ENCODE data around the gene UCK1. TPM values are rescaled to one million over a fixed set of nuclear protein-coding genes. Genes with fewer than 3 reads are reported as not detected.
A peak's percentile ranks its signal among the peaks of the same experiment; 100 is the strongest.

Gene UCK1
- polyA plus RNA-seq, 3 donors = 15.9 to 19.9 (median 16.3) TPM

GRCh38 chr9:131490514-131490913 lies 40.5 kb downstream of the UCK1 start:
- DNase-seq = no peak
- intact Hi-C loops (cut with micrococcal nuclease) = no loop called here

GRCh38 chr9:131487621-131488031 lies 43.4 kb downstream of the UCK1 start:
- H3K79me2 ChIP-seq (ENCODE audit: insufficient read depth, low read length) = no peaks in the 10 kb centered on the region
- no peaks in the 10 kb centered on the region for H3K4me1 ChIP-seq (ENCODE audit: control insufficient read depth in 1 of 2, insufficient read depth in 2 of 2, low read length in 2 of 2)
- TF ChIP-seq CTCF (IDR thresholded peaks at IDR 0.05) = no peak
- H3K9me3 Mint-ChIP-seq = peaks cover 0 to 2% (median 0%) of the 10 kb centered on the region in 7 donors
- 83% methylated on average over 14 of the region's 14 CpGs for WGBS (ENCODE audit: insufficient coverage)
- H2AFZ ChIP-seq (ENCODE audit: insufficient read depth, low read depth, low read length, poor library complexity, severe bottlenecking) = no peak overlapping the region
- H3K9me3 ChIP-seq (replicated peaks in 1 of 2; ENCODE audit: control insufficient read depth in 1 of 2, insufficient read depth in 1 of 2, low read length in 2 of 2) = no peaks in the 10 kb centered on the region
- DNase-seq = no peak
- H3K4me3 Mint-ChIP-seq = no peak overlapping the region
- peak overlapping the region in 3 of 7 donors; percentile 21 to 44 (median 21) for H3K27ac Mint-ChIP-seq
- peaks cover 40% of the 10 kb centered on the region for H4K20me1 ChIP-seq (ENCODE audit: insufficient read depth, low read length)
- H3K27me3 Mint-ChIP-seq (ENCODE audit: low read depth in 3 of 3) = peaks cover 0 to 1% (median 0%) of the 10 kb centered on the region in 3 donors
- no peak overlapping the region for H3K27ac ChIP-seq (ENCODE audit: low read depth in 1 of 2, low read length in 2 of 2)
- peaks cover 98 to 100% of the 10 kb centered on the region in 2 donors for H3K36me3 ChIP-seq (replicated peaks in 1 of 2; ENCODE audit: control insufficient read depth in 1 of 2, insufficient read depth in 2 of 2, low read length in 2 of 2)
- H3K36me3 Mint-ChIP-seq = peaks cover 99 to 100% of the 10 kb centered on the region in 2 donors
- H3K4me1 Mint-ChIP-seq = no peaks in the 10 kb centered on the region
- intact Hi-C loops (cut with micrococcal nuclease) = no loop called here
- H3K4me2 ChIP-seq (replicated peaks; ENCODE audit: extremely low read depth, low read length, poor library complexity, severe bottlenecking) = no peak overlapping the region
- H3K27me3 ChIP-seq (ENCODE audit: control insufficient read depth in 2 of 2, insufficient read depth in 2 of 2, low read length in 2 of 2) = no peaks in the 10 kb centered on the region
- no peak overlapping the region for H3K4me3 ChIP-seq (replicated peaks in 1 of 3; ENCODE audit: low read depth in 2 of 3, low read length in 3 of 3)
- no peak overlapping the region for H3K9ac ChIP-seq (ENCODE audit: insufficient read depth, low read length, poor library complexity, severe bottlenecking)

More at GRCh38 chr9:131490514-131490913, 40.5 kb downstream of the UCK1 start:
- Mint-ChIP-seq H3K36me3 (peaks cover 99% of the 10 kb centered on the region in 2 donors), H3K27ac (peak overlapping the region in 2 of 7 donors; percentile 51 to 63), H3K4me3 (no peak overlapping the region), H3K27me3 (ENCODE audit: low read depth in 3 of 3) (peaks cover 0 to 3% (median 1%) of the 10 kb centered on the region in 3 donors), H3K4me1 (no peaks in the 10 kb centered on the region), H3K9me3 (peaks cover 0 to 2% (median 0%) of the 10 kb centered on the region in 7 donors)
- H3K9me3 ChIP-seq (replicated peaks in 1 of 2; ENCODE audit: control insufficient read depth in 1 of 2, insufficient read depth in 1 of 2, low read length in 2 of 2) = no peaks in the 10 kb centered on the region
- no peaks in the 10 kb centered on the region for H3K4me1 ChIP-seq (ENCODE audit: control insufficient read depth in 1 of 2, insufficient read depth in 2 of 2, low read length in 2 of 2)
- H2AFZ ChIP-seq (ENCODE audit: insufficient read depth, low read depth, low read length, poor library complexity, severe bottlenecking) = no peak overlapping the region
- no peaks in the 10 kb centered on the region for H3K27me3 ChIP-seq (ENCODE audit: control insufficient read depth in 2 of 2, insufficient read depth in 2 of 2, low read length in 2 of 2)
- WGBS (ENCODE audit: insufficient coverage) = 83% methylated on average over 8 of the region's 8 CpGs
- no peak overlapping the region for H3K4me2 ChIP-seq (replicated peaks; ENCODE audit: extremely low read depth, low read length, poor library complexity, severe bottlenecking)
- H3K9ac ChIP-seq (ENCODE audit: insufficient read depth, low read length, poor library complexity, severe bottlenecking) = no peak overlapping the region
- no peaks in the 10 kb centered on the region for H3K79me2 ChIP-seq (ENCODE audit: insufficient read depth, low read length)
- peaks cover 98 to 100% of the 10 kb centered on the region in 2 donors for H3K36me3 ChIP-seq (replicated peaks in 1 of 2; ENCODE audit: control insufficient read depth in 1 of 2, insufficient read depth in 2 of 2, low read length in 2 of 2)
- H3K4me3 ChIP-seq (replicated peaks in 1 of 3; ENCODE audit: low read depth in 2 of 3, low read length in 3 of 3) = no peak overlapping the region
- H4K20me1 ChIP-seq (ENCODE audit: insufficient read depth, low read length) = peaks cover 54% of the 10 kb centered on the region
- H3K27ac ChIP-seq (ENCODE audit: low read depth in 1 of 2, low read length in 2 of 2) = no peak overlapping the region
- TF ChIP-seq CTCF (IDR thresholded peaks at IDR 0.05) = no peak

All from CD14-positive monocyte (primary cell).